ENCODE data around the gene RAB25.

RAB25 gene

DNA sequence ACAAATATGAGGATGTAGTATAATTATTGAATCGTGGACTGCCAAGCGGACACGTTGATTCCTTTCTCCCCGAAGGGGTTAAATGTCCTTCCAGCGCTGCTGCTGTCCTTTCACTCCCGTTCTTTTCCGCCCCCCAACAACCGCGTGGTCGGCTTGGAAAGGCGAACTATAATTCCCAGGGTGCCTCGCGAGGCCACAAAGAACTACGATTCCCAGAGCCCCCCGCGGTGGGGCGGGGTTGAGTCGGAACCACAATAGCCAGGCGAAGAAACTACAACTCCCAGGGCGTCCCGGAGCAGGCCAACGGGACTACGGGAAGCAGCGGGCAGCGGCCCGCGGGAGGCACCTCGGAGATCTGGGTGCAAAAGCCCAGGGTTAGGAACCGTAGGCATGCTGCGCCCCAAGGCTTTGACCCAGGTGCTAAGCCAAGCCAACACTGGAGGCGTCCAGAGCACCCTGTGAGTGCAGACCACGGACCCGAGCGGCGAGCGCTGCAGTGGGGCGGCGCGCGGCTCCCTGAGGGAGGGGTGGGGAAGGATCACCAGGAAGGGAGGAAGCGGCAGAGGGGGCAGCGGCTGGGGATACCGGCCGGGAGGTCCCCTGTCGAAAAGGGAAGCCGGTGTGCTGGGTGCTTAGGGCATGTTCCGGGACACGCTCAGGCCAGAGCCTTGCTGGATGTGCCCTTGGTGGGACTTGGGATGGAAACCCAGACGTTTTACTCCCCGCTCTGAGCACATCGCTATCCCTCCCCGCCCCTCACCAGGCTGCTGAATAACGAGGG, 6.3 kb upstream of the RAB25 start, which contains the start of gene LAMTOR2:
Gene LAMTOR2, plus strand, starts transcription at position 283 of the 781 bp plus-strand sequence. Its CDS starts 108 bp downstream, at position 391.
- Histone ChIP-seq H4K8ac (ENCODE audit: low read depth, low read length) (peak within 1 kb of the TSS; percentile 96), H2BK5ac (ENCODE audit: low read depth, low read length, poor library complexity) (peak within 1 kb of the TSS; percentile 89), H3K23ac (ENCODE audit: low read length) (no peak within 1 kb of the TSS), H3K4ac (ENCODE audit: low read depth, low read length) (peak within 1 kb of the TSS; percentile 81), H4K91ac (ENCODE audit: low read depth, low read length) (peak within 1 kb of the TSS; percentile 94), H3K36me3 (ENCODE audit: control insufficient read depth in 1 of 2, insufficient read depth in 2 of 2, low read length in 2 of 2) (peaks cover 13 to 15% of the 10 kb centered on the region in 2 experiments), H3K79me2 (ENCODE audit: control insufficient read depth, insufficient read depth, low read length, poor library complexity) (peaks cover 13% of the 10 kb centered on the region), H3K4me3 (ENCODE audit: low read depth, low read length) (peak within 1 kb of the TSS; percentile 94), H4K12ac (ENCODE audit: low read depth, low read length) (peak within 1 kb of the TSS; percentile 88), H2AK5ac (ENCODE audit: low read length) (peak within 1 kb of the TSS; percentile 83), H2BK12ac (ENCODE audit: low read length) (peak within 1 kb of the TSS; percentile 45), H3K27ac (ENCODE audit: low read depth, low read length) (peak within 1 kb of the TSS; percentile 98), H3K4me1 (ENCODE audit: control insufficient read depth in 1 of 2, insufficient read depth in 2 of 2, low read length in 2 of 2) (peaks cover 4 to 5% of the 10 kb centered on the region in 2 experiments), H3K27me3 (ENCODE audit: insufficient read depth, low read length) (no peaks in the 10 kb centered on the region), H3K9ac (ENCODE audit: low read length) (peak within 1 kb of the TSS; percentile 95), H3K18ac (ENCODE audit: low read length) (peak within 1 kb of the TSS; percentile 90), H3K9me3 (ENCODE audit: insufficient read depth, low read depth, low read length) (no peaks in the 10 kb centered on the region), H2BK120ac (ENCODE audit: insufficient read depth, low read length, poor library complexity) (peak within 1 kb of the TSS; percentile 78), H3K79me1 (ENCODE audit: low read length) (peaks cover 18% of the 10 kb centered on the region), H2AFZ (ENCODE audit: insufficient read depth, low read length, poor library complexity) (peak within 1 kb of the TSS; percentile 92), H3K4me2 (ENCODE audit: low read length) (peak within 1 kb of the TSS; percentile 98), H3K14ac (ENCODE audit: low read length) (peak within 1 kb of the TSS; percentile 92)
- WGBS (ENCODE audit: extremely low coverage, insufficient coverage, insufficient read length), result no CpG with 5 or more reads among the region's 53 CpGs
- DNase-seq, result peak; percentile 94 to 98

DNA sequence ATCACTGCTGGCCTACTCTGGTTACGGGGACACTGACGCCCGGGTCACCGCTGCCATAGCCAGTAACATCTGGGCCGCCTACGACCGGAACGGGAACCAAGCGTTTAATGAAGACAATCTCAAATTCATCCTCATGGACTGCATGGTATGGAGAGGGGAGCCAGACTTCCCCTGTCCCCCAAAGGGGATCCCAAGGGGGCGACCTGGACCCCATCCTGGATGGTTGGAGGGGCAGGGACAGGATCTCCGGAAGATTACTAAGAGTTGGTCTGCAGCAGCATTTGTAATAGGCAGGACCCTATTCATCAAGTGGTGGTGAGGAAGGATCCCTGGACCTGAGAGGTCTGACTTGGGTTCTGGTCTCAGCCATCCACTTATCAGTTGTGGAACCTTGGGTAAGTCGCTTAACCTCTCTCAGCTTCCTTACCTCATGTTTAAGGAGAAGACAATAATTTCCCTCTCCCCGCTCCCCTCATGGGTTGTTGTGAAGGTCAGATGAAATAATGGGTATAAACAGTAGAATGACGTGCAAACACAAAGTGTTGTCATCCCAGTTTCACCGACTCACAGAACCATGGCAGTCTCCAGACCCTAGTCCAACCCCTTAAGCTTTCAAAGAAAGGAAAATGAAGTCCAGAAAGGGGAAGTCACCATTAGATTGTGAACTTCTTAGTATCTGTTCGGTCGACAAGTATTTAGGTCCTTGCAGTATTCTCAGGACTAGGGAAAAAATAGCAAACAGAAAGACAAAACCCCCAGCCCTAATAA, 5.5 kb upstream of the RAB25 start:
- Histone ChIP-seq H3K4me3 (ENCODE audit: low read depth, low read length) (peak overlapping the region; percentile 94), H4K8ac (ENCODE audit: low read depth, low read length) (peak overlapping the region; percentile 96), H3K27ac (ENCODE audit: low read depth, low read length) (peak overlapping the region; percentile 42), H3K36me3 (ENCODE audit: control insufficient read depth in 1 of 2, insufficient read depth in 2 of 2, low read length in 2 of 2) (peaks cover 7% of the 10 kb centered on the region in 2 experiments), H3K18ac (ENCODE audit: low read length) (peak overlapping the region; percentile 89), H3K79me1 (ENCODE audit: low read length) (peaks cover 18% of the 10 kb centered on the region), H3K79me2 (ENCODE audit: control insufficient read depth, insufficient read depth, low read length, poor library complexity) (peaks cover 13% of the 10 kb centered on the region), H2BK12ac (ENCODE audit: low read length) (no peak overlapping the region), H3K27me3 (ENCODE audit: insufficient read depth, low read length) (no peaks in the 10 kb centered on the region), H3K4me1 (ENCODE audit: control insufficient read depth in 1 of 2, insufficient read depth in 2 of 2, low read length in 2 of 2) (peaks cover 4 to 5% of the 10 kb centered on the region in 2 experiments), H2AK5ac (ENCODE audit: low read length) (peak overlapping the region; percentile 77), H4K12ac (ENCODE audit: low read depth, low read length) (peak overlapping the region; percentile 63), H2BK5ac (ENCODE audit: low read depth, low read length, poor library complexity) (peak overlapping the region; percentile 37), H3K9me3 (ENCODE audit: insufficient read depth, low read depth, low read length) (no peaks in the 10 kb centered on the region), H3K23ac (ENCODE audit: low read length) (no peak overlapping the region), H3K4me2 (ENCODE audit: low read length) (peak overlapping the region; percentile 81), H3K14ac (ENCODE audit: low read length) (peak overlapping the region; percentile 75), H3K9ac (ENCODE audit: low read length) (peak overlapping the region; percentile 84), H2BK120ac (ENCODE audit: insufficient read depth, low read length, poor library complexity) (peak overlapping the region; percentile 33), H2AFZ (ENCODE audit: insufficient read depth, low read length, poor library complexity) (peak overlapping the region; percentile 92), H3K4ac (ENCODE audit: low read depth, low read length) (peak overlapping the region; percentile 75), H4K91ac (ENCODE audit: low read depth, low read length) (peak overlapping the region; percentile 62)
- no CpG with 5 or more reads among the region's 17 CpGs for WGBS (ENCODE audit: extremely low coverage, insufficient coverage, insufficient read length)
- DNase-seq, result no peak

DNA sequence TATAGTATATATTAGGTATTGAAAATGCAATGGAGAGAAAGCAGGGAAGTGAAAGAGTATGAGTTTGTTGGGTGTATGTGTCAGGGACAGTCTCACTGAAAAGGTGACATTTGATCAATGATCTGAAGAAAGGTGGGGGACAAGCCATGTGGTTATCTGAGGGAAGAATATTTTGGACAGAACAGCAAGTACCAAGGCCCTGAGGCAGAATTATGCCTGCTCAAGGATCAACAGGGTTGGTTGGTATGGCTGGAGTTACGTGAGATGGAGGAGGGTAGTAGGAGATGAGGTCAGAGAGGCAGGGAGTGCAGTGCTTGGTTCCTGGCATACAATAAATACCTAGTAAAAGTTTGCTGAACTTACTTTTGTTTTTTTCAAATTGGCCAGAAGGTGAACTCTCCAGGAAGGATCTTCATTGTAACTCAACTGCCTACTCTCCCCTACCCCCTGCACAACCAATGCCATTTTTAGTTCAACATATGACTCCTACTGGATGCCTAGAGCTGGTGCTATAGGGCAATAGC, 4.6 kb upstream of the RAB25 start:
- no peak overlapping the region for H3K18ac ChIP-seq (ENCODE audit: low read length)
- H3K27ac ChIP-seq (ENCODE audit: low read depth, low read length), result no peak overlapping the region
- no peak overlapping the region for H2AK5ac ChIP-seq (ENCODE audit: low read length)
- no CpG with 5 or more reads among the region's 1 CpG for WGBS (ENCODE audit: extremely low coverage, insufficient coverage, insufficient read length)
- peaks cover 16% of the 10 kb centered on the region for H3K79me2 ChIP-seq (ENCODE audit: control insufficient read depth, insufficient read depth, low read length, poor library complexity)
- no peak overlapping the region for H4K12ac ChIP-seq (ENCODE audit: low read depth, low read length)
- peaks cover 4 to 8% of the 10 kb centered on the region in 2 experiments for H3K4me1 ChIP-seq (ENCODE audit: control insufficient read depth in 1 of 2, insufficient read depth in 2 of 2, low read length in 2 of 2)
- no peak overlapping the region for H2BK120ac ChIP-seq (ENCODE audit: insufficient read depth, low read length, poor library complexity)
- no peak overlapping the region for H3K14ac ChIP-seq (ENCODE audit: low read length)
- no peak overlapping the region for H2AFZ ChIP-seq (ENCODE audit: insufficient read depth, low read length, poor library complexity)
- H3K4me3 ChIP-seq (ENCODE audit: low read depth, low read length), result no peak overlapping the region
- H3K4me2 ChIP-seq (ENCODE audit: low read length), result no peak overlapping the region
- peaks cover 21% of the 10 kb centered on the region for H3K79me1 ChIP-seq (ENCODE audit: low read length)
- no peaks in the 10 kb centered on the region for H3K27me3 ChIP-seq (ENCODE audit: insufficient read depth, low read length)
- no peak for DNase-seq
- H3K23ac ChIP-seq (ENCODE audit: low read length), result no peak overlapping the region
- H3K9ac ChIP-seq (ENCODE audit: low read length), result no peak overlapping the region
- no peak overlapping the region for H4K8ac ChIP-seq (ENCODE audit: low read depth, low read length)
- no peak overlapping the region for H2BK12ac ChIP-seq (ENCODE audit: low read length)
- peaks cover 4 to 6% of the 10 kb centered on the region in 2 experiments for H3K36me3 ChIP-seq (ENCODE audit: control insufficient read depth in 1 of 2, insufficient read depth in 2 of 2, low read length in 2 of 2)
- no peak overlapping the region for H2BK5ac ChIP-seq (ENCODE audit: low read depth, low read length, poor library complexity)
- H3K4ac ChIP-seq (ENCODE audit: low read depth, low read length), result peak overlapping the region; percentile 18
- no peak overlapping the region for H4K91ac ChIP-seq (ENCODE audit: low read depth, low read length)
- no peaks in the 10 kb centered on the region for H3K9me3 ChIP-seq (ENCODE audit: insufficient read depth, low read depth, low read length)

DNA sequence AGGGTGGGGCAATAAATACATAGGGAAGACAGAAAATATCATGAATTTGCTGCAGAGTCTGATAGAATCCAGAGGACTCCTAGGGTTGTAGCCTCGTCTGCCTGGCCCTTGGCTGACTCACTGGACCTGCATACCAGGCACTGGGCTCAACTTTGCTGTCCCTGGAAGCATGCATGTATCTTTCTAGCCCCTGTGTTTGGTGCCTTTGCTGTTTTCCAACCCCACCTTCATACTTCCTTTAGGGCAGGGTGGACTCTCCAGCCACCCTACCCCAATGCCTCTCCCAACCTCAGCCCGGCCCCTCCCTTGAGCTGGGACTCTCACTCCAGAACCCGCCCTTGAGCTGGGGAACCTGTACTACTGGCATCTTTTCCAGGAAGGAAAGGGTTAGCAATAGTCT, 1.2 kb downstream of the RAB25 start:
- peak; percentile 44 to 56 for DNase-seq
- H3K4ac ChIP-seq (ENCODE audit: low read depth, low read length), result peak overlapping the region; percentile 66
- no peaks in the 10 kb centered on the region for H3K27me3 ChIP-seq (ENCODE audit: insufficient read depth, low read length)
- H2BK12ac ChIP-seq (ENCODE audit: low read length), result no peak overlapping the region
- H3K23ac ChIP-seq (ENCODE audit: low read length), result no peak overlapping the region
- no peak overlapping the region for H3K4me3 ChIP-seq (ENCODE audit: low read depth, low read length)
- peaks cover 4 to 5% of the 10 kb centered on the region in 2 experiments for H3K4me1 ChIP-seq (ENCODE audit: control insufficient read depth in 1 of 2, insufficient read depth in 2 of 2, low read length in 2 of 2)
- no peak overlapping the region for H4K91ac ChIP-seq (ENCODE audit: low read depth, low read length)
- H3K9ac ChIP-seq (ENCODE audit: low read length), result peak overlapping the region; percentile 37
- H2AK5ac ChIP-seq (ENCODE audit: low read length), result no peak overlapping the region
- peak overlapping the region; percentile 46 for H3K27ac ChIP-seq (ENCODE audit: low read depth, low read length)
- peak overlapping the region; percentile 50 for H3K4me2 ChIP-seq (ENCODE audit: low read length)
- no peak overlapping the region for H3K14ac ChIP-seq (ENCODE audit: low read length)
- H3K36me3 ChIP-seq (ENCODE audit: control insufficient read depth in 1 of 2, insufficient read depth in 2 of 2, low read length in 2 of 2), result peaks cover 3 to 6% of the 10 kb centered on the region in 2 experiments
- no peaks in the 10 kb centered on the region for H3K9me3 ChIP-seq (ENCODE audit: insufficient read depth, low read depth, low read length)
- no peak overlapping the region for H4K8ac ChIP-seq (ENCODE audit: low read depth, low read length)
- no peak overlapping the region for H2BK120ac ChIP-seq (ENCODE audit: insufficient read depth, low read length, poor library complexity)
- no peak overlapping the region for H2AFZ ChIP-seq (ENCODE audit: insufficient read depth, low read length, poor library complexity)
- peaks cover 3% of the 10 kb centered on the region for H3K79me1 ChIP-seq (ENCODE audit: low read length)
- no peak overlapping the region for H4K12ac ChIP-seq (ENCODE audit: low read depth, low read length)
- no peak overlapping the region for H3K18ac ChIP-seq (ENCODE audit: low read length)
- no CpG with 5 or more reads among the region's 3 CpGs for WGBS (ENCODE audit: extremely low coverage, insufficient coverage, insufficient read length)
- H2BK5ac ChIP-seq (ENCODE audit: low read depth, low read length, poor library complexity), result peak overlapping the region; percentile 52
- peaks cover 2% of the 10 kb centered on the region for H3K79me2 ChIP-seq (ENCODE audit: control insufficient read depth, insufficient read depth, low read length, poor library complexity)

Measured in trophoblast cell (in vitro differentiated cells and primary cell).